Activated CD8-positive, alpha-beta memory T cell treated with anti-CD3 and anti-CD28 coated beads, Interleukin-2, amount 10 ng/mL, durations not matched to agents 7 days and 5 days (primary cell): ENCODE data around the gene ZNF675. TPM values are rescaled to one million over a fixed set of nuclear protein-coding genes. Genes with fewer than 3 reads are reported as not detected.
"Not testable (repeated sequence)": the region's sequence is repeated elsewhere in the genome, so short reads cannot be mapped to it uniquely, and the experiment has no call there.

Source experiments
- ATAC-seq: fragments of 150-1000 bp; cut with Tn5 transposase; one replicate; pipeline ENCODE4 v1.10.0; 2021; ENCODE audit warnings: moderate library complexity
- CTCF ChIA-PET: fragments of 350-600 bp; sonication (Branson Sonifier 250); formaldehyde crosslinking; loops from one replicate; lab custom pipeline; 2021; ENCODE audit warnings: antibody characterized with exemption; lab: Charles Lee
- DNase-seq: peaks from one replicate; pipeline ENCODE4 v3.0.0-alpha.2; 2020
- H3K27ac Mint-ChIP-seq: one replicate; pipeline ENCODE4 v1.8.0; 2021; ENCODE audit warnings: mild to moderate bottlenecking, mixed read lengths
- H3K27me3 Mint-ChIP-seq: one replicate; pipeline ENCODE4 v1.8.0; 2021; ENCODE audit warnings: mixed read lengths
- H3K36me3 Mint-ChIP-seq: one replicate; pipeline ENCODE4 v1.8.0; 2021; ENCODE audit warnings: mild to moderate bottlenecking, mixed read lengths
- H3K4me1 Mint-ChIP-seq: one replicate; pipeline ENCODE4 v1.8.0; 2021; ENCODE audit warnings: mixed read lengths
- H3K4me3 Mint-ChIP-seq: one replicate; pipeline ENCODE4 v1.8.0; 2021; ENCODE audit warnings: mild to moderate bottlenecking, moderate library complexity, mixed read lengths
- H3K9me3 Mint-ChIP-seq: one replicate; pipeline ENCODE4 v1.8.0; 2022; ENCODE audit warnings: low read depth, mixed read lengths
- total RNA-seq, 2 experiments: library from RNA; stranded (reverse); gene quantifications; one replicate each; pipeline ENCODE4 v1.2.3, GENCODE V29; 2021

ZNF675 gene
- total RNA-seq, 2 experiments from 2014 or later = 19.7 to 23.4 TPM

GRCh38 chr19:23649817-23650216 lies 37.2 kb downstream of the ZNF675 start:
- DNase-seq, CTCF ChIA-PET, H3K4me1 Mint-ChIP-seq, H3K4me3 Mint-ChIP-seq, H3K27me3 Mint-ChIP-seq, H3K27ac Mint-ChIP-seq, ATAC-seq: not testable (repeated sequence)
- Mint-ChIP-seq H3K9me3 (peaks cover 32% of the 10 kb centered on the region), H3K36me3 (peaks cover 34% of the 10 kb centered on the region)

Other genes starting within 250 kb of the ZNF675 start
- 1 to 10 TPM; 3.8 to 4.9 TPM for gene ZNF681, start 71.7 kb upstream of the ZNF675 start, total RNA-seq
- gene ZNF726, start 227.7 kb upstream of the ZNF675 start, total RNA-seq = 10 to 100 TPM; 14.2 to 18.1 TPM